Nephron progenitor cell (in vitro differentiated cells): ENCODE measurements around the gene JAG2.

Source experiments
- DNase-seq: peaks from one replicate; pipeline ENCODE4 v3.0.0; 2021
- H3K27ac Mint-ChIP-seq: 2 replicates; pipeline ENCODE4 v1.8.0; 2021; ENCODE audit warnings: mild to moderate bottlenecking, moderate library complexity, mixed read lengths
- H3K27me3 Mint-ChIP-seq: 2 replicates; pipeline ENCODE4 v1.8.0; 2021; ENCODE audit warnings: mild to moderate bottlenecking, low read depth, mixed read lengths; ENCODE audit not compliant: poor library complexity
- H3K36me3 Mint-ChIP-seq: 2 replicates; pipeline ENCODE4 v1.8.0; 2021; ENCODE audit warnings: low read depth, mixed read lengths
- H3K4me1 Mint-ChIP-seq: 2 replicates; pipeline ENCODE4 v1.8.0; 2021; ENCODE audit warnings: mixed read lengths
- H3K4me3 Mint-ChIP-seq: 2 replicates; pipeline ENCODE4 v1.8.0; 2021; ENCODE audit warnings: mild to moderate bottlenecking, moderate library complexity, mixed read lengths
- H3K9me3 Mint-ChIP-seq: 2 replicates; pipeline ENCODE4 v1.8.0; 2021; ENCODE audit warnings: mild to moderate bottlenecking, moderate library complexity, mixed read lengths
- CTCF ChIP-seq: fragments of 200-600 bp; sonication (generic); IDR thresholded peaks from 2 replicates; pipeline ENCODE4 v1.5.0; 2021; ENCODE audit warnings: antibody characterized with exemption

Gene JAG2

GRCh38 chr14:105137481-105138020 is 31.0 kb downstream of the JAG2 start:
- Mint-ChIP-seq H3K36me3 (peaks cover 11% of the 10 kb centered on the region), H3K4me3 (no peak overlapping the region), H3K27ac (no peak overlapping the region), H3K9me3 (peaks cover 30% of the 10 kb centered on the region), H3K27me3 (peaks cover 13% of the 10 kb centered on the region), H3K4me1 (peaks cover 8% of the 10 kb centered on the region)
- no peak for DNase-seq
- no peak for TF ChIP-seq CTCF

GRCh38 chr14:105136401-105137322 is 31.9 kb downstream of the JAG2 start:
- no peak overlapping the region for H3K4me3 Mint-ChIP-seq
- H3K27ac Mint-ChIP-seq: no peak overlapping the region
- peaks cover 25% of the 10 kb centered on the region for H3K9me3 Mint-ChIP-seq
- no peak for TF ChIP-seq CTCF
- peaks cover 8% of the 10 kb centered on the region for H3K4me1 Mint-ChIP-seq
- H3K27me3 Mint-ChIP-seq: peaks cover 13% of the 10 kb centered on the region
- H3K36me3 Mint-ChIP-seq: peaks cover 6% of the 10 kb centered on the region
- DNase-seq: no peak

GRCh38 chr14:105135700-105136395 is 32.7 kb downstream of the JAG2 start:
- H3K4me3 Mint-ChIP-seq: no peak overlapping the region
- H3K36me3 Mint-ChIP-seq: peaks cover 2% of the 10 kb centered on the region
- H3K27me3 Mint-ChIP-seq: peaks cover 13% of the 10 kb centered on the region

GRCh38 chr14:105132921-105133654 is 35.5 kb downstream of the JAG2 start:
- peaks cover 31% of the 10 kb centered on the region for H3K9me3 Mint-ChIP-seq
- H3K36me3 Mint-ChIP-seq: no peaks in the 10 kb centered on the region
- no peak for TF ChIP-seq CTCF

More at GRCh38 chr14:105135700-105136395, 32.7 kb downstream of the JAG2 start:
- Mint-ChIP-seq H3K9me3 (peaks cover 22% of the 10 kb centered on the region), H3K4me1 (peaks cover 8% of the 10 kb centered on the region), H3K27ac (no peak overlapping the region)
- no peak for DNase-seq
- TF ChIP-seq CTCF: no peak

GRCh38 chr14:105131241-105131640 is 37.3 kb downstream of the JAG2 start:
- no peak overlapping the region for H3K4me3 Mint-ChIP-seq
- no peak for DNase-seq
- H3K27me3 Mint-ChIP-seq: peaks cover 27% of the 10 kb centered on the region
- H3K36me3 Mint-ChIP-seq: no peaks in the 10 kb centered on the region
- H3K4me1 Mint-ChIP-seq: peaks cover 7% of the 10 kb centered on the region
- H3K9me3 Mint-ChIP-seq: peaks cover 31% of the 10 kb centered on the region
- TF ChIP-seq CTCF: no peak
- no peak overlapping the region for H3K27ac Mint-ChIP-seq

More at GRCh38 chr14:105132921-105133654, 35.5 kb downstream of the JAG2 start:
- H3K4me1 Mint-ChIP-seq: peaks cover 8% of the 10 kb centered on the region
- no peak overlapping the region for H3K27ac Mint-ChIP-seq
- H3K4me3 Mint-ChIP-seq: no peak overlapping the region
- no peak for DNase-seq
- peaks cover 18% of the 10 kb centered on the region for H3K27me3 Mint-ChIP-seq
